Endometrial microvascular endothelial cells (primary cell): ENCODE data around the gene TRIM4. TPM values are rescaled to one million over a fixed set of nuclear protein-coding genes. Genes with fewer than 3 reads are reported as not detected.

ENCODE experiments used
- in situ Hi-C: cut with HindIII; loops from 2 replicates; pipeline ENCODE4 v1.10.0; 2017; ENCODE audit warnings: low sequenced_read_pairs, low pct_unique_long_range_greater_than_20kb; ENCODE audit errors: inconsistent ontology term
- total RNA-seq: library from RNA; depleted of rRNA; stranded (reverse); fragments of >200 nt; gene quantifications from one replicate; pipeline ENCODE4 v1.2.3, GENCODE V29; 2015; ENCODE audit errors: inconsistent ontology term

The TRIM4 gene
- total RNA-seq, 1 donor from 2014 or later = 25.3 TPM

DNA sequence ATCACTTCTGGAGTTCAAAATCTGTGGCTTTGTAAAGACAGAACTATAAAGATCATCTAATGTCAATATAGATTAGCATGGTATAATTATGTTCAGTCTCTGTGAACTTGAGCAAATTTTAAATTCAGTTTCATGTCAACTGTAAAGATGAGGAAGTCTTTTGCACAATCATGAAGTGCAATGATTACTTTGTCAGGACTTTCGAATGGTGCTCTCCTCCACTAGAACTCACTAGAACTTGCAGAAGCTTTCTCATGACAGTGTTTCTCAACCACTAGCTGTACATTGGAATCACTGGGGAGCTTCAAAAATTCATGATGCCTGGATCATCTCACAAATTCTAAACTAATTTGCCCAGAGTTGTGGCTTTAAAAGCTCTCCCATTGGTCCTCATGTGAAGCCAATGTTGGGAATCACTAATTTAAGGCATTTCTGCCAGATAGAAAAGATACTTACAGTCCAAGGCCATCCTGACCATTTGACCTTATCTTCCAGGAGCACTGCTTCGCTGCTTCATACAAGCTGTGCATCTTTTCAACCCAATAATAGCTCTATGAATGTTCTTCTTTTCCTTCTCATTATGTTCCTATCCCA is 55.4 kb downstream of the TRIM4 start:
- in situ Hi-C loops = no loop called here

DNA sequence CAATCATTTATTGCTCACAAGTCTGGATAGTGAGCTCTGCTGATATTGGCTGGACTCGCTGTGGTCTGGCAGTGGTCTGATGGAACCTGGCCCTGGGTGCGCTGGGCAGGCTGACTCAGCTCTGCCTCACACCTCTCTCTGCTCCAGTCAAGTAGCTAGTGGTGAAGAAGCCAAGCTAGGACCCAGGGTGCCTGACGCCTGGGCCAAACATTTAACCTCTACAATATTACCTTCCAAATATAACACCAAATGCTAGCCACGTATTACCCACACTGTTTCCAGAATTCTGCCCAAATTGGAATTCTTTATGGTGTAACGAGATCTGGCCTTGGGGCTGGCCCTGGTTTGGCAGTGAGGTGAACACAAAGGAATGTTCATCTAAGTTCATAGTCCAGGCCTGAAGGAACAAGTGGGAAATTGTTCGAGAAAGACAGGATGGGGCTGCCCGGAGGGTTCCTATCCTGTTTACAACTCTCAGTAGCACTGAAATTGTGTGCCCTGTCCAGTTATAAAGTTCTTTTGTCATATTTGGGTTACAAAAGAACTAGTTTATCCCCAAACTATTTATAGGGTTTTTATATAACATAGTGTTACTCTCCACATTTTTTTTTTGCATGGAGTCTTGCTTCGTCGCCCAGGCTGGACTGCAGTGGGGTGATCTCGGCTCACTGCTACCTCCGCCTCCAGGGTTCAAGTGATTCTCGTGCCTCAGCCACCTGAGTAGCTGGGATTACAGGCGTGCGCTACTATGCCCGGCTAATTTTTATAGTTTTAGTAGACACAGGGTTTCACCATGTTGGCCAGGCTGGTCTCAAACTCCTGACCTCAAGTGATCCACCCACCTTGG is 58.8 kb downstream of the TRIM4 start:
- in situ Hi-C loops = no loop called here

DNA sequence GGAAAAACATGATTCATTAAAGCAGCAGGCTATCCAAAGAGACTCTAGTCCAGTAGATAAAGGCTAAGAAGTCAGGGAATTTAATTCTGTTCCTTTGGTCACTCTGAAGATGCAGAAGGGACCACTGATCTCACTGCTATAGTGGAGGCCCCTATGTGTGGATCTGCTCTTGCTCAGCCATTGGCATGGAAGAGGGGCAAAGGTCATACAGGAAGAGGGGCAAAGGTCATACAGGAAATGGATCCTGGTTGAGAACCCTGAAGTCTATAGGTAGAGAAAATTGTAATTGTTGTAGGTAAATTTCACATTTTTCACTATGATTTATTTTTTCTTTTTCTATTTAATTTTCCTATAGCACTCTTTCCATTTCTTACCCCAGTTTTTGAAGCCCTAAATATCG is 64.1 kb downstream of the TRIM4 start:
- in situ Hi-C loops = no loop called here

DNA sequence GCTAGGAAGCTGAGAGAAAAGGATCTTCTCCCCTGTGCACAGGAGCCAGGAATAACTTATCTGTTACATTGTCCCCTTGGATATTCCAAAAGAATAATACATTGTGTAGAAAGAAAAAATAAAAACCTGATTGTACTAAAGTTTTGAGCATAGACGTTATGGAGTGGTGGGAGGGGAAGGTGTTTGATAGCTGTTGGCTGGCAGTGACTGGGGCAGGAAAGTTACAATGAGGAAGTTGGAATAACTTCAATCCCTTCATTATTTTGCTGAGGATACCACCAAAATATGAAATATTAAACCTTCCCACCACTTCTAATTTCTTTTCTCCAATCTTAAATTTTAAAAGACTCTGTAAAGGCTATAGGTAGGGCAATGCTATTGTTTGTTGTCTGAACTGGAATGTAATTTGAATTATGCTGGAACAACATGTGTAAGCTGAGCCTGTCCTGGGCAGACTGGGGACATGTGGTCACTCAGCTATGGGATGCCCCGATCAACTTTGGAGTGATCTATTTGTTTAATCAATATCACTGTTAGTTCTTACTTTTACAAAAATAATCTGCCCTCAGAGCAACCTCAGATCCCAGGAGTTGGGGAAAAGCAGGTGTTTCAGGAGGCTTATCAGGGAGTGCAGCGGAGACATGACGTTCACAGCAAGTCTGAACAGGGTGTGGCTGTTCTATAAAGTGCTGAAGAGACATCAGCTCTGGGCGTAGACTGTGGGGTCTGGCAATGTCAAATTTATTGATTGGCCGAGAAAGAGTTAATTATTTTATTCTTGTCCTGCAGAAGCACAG is 70.7 kb downstream of the TRIM4 start:
- in situ Hi-C loops = no loop called here

DNA sequence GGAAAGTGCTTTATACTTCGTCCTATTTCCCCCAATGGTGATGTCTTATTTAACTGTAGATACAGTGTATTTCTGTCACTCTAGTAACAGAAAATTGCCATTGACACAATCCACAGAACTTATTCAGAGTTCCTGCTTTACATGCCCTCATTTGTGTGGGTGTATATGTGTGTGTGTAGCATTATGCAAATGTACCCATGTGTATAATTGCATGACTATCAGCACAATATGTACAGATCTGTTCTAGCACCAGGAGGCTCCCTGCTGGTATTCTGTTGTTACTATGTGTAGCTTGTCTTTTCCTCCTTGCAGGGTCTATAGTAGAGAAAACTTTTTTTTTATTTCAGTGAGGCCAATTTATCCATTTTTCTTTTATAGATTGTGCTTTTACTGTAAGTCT is 75.0 kb downstream of the TRIM4 start:
- in situ Hi-C loops = no loop called here

DNA sequence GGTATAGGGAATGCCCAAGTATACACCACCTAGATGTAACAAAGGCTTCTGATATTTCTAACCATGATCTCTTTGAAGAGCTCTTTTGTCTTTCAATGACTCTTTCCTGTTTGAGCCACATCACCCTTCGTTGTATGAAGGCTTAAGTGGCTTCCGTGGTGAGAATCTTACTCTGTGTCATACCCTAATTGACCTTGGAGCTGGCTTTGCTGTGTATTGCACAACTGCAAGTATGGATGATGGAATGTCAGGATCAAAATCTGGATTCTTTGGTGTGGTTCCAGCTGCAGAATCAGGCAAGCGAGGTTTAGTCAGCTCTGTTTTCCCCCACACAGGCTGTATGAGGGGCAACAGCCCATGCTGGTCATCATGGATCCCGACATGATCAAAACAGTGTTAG is 75.5 kb downstream of the TRIM4 start:
- in situ Hi-C loops = no loop called here

DNA sequence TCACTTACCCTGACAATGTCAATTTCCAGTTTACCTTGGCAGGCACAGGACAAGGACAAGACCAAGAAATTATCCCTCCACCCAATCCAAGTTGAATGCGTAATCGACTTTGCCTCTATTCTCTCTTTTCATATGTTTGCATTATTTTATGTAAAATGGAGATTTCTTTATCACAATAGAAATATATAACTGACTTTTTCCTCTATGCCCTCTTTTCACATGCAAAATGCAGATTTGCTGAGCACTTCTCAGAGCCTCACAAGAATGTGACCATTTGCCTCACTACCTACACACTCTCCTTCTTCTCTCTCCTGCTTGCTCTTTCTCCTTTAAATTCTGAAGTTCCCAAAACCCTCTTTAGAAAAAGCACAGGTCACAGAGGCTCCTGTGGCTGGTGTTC is 76.4 kb downstream of the TRIM4 start:
- in situ Hi-C loops = no loop called here

Other genes starting within 250 kb of the TRIM4 start
- gene CYP3A5, start 239.5 kb downstream of the TRIM4 start, total RNA-seq = not detected
- gene CYP3A7, start 184.3 kb downstream of the TRIM4 start, total RNA-seq = not detected
- gene CYP3A4, start 135.3 kb downstream of the TRIM4 start, total RNA-seq = not detected
- gene CYP3A43, start 91.5 kb downstream of the TRIM4 start, total RNA-seq = not detected
- not detected for gene OR2AE1, start 42.5 kb downstream of the TRIM4 start, total RNA-seq
- gene GJC3, start 10.1 kb upstream of the TRIM4 start, total RNA-seq = 2.0 TPM
- not detected for gene AZGP1, start 56.5 kb upstream of the TRIM4 start, total RNA-seq
- 13.8 TPM for gene ZKSCAN1, start 96.1 kb upstream of the TRIM4 start, total RNA-seq
- 6.0 TPM for gene ZSCAN21, start 130.2 kb upstream of the TRIM4 start, total RNA-seq
- 14.9 TPM for gene ZNF3, start 162.2 kb upstream of the TRIM4 start, total RNA-seq
- gene COPS6, start 169.4 kb upstream of the TRIM4 start, total RNA-seq = 158 TPM
- gene MCM7, start 181.9 kb upstream of the TRIM4 start, total RNA-seq = 168 TPM
- 54.1 TPM for gene AP4M1, start 182.1 kb upstream of the TRIM4 start, total RNA-seq
- 101 TPM for gene TAF6, start 199.8 kb upstream of the TRIM4 start, total RNA-seq
- 28.3 TPM for gene CNPY4, start 200.1 kb upstream of the TRIM4 start, total RNA-seq
- 5.1 TPM for gene MBLAC1, start 207.4 kb upstream of the TRIM4 start, total RNA-seq
- gene LAMTOR4, start 229.4 kb upstream of the TRIM4 start, total RNA-seq = 170 TPM
- gene TRAPPC14, start 239.2 kb upstream of the TRIM4 start, total RNA-seq = 8.5 TPM
- gene GAL3ST4, start 249.1 kb upstream of the TRIM4 start, total RNA-seq = 4.2 TPM